Measurements from ENCODE around the gene F2R.

DNA sequence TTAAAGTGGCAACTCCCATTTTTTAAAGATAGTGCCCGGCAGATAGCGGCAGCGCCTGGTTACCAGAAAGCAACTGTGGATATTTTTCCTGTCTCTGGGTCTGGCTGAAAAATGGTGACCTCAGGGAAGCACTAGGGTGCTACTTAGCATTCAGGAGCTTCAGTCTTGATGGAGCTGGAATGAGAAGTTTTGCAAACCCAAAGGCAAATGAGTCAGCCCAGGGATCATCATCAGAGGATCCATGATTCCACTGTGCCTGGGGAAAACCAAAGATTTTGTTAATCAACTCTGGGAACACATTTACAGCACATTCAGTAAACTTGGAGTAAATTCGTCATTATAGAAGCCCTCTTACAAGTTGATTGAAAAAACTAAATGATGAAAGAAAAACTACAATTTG lies 26.7 kb downstream of the F2R start:
- TF ChIP-seq, protein P1, sequence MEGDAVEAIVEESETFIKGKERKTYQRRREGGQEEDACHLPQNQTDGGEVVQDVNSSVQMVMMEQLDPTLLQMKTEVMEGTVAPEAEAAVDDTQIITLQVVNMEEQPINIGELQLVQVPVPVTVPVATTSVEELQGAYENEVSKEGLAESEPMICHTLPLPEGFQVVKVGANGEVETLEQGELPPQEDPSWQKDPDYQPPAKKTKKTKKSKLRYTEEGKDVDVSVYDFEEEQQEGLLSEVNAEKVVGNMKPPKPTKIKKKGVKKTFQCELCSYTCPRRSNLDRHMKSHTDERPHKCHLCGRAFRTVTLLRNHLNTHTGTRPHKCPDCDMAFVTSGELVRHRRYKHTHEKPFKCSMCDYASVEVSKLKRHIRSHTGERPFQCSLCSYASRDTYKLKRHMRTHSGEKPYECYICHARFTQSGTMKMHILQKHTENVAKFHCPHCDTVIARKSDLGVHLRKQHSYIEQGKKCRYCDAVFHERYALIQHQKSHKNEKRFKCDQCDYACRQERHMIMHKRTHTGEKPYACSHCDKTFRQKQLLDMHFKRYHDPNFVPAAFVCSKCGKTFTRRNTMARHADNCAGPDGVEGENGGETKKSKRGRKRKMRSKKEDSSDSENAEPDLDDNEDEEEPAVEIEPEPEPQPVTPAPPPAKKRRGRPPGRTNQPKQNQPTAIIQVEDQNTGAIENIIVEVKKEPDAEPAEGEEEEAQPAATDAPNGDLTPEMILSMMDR (IDR thresholded peaks at IDR 0.05): no peak
- TF ChIP-seq POLR2A (IDR thresholded peaks at IDR 0.05): no peak

Data from esophagus squamous epithelium (tissue), 4 donors.